Measurements from ENCODE around the gene ESRRB.

DNA sequence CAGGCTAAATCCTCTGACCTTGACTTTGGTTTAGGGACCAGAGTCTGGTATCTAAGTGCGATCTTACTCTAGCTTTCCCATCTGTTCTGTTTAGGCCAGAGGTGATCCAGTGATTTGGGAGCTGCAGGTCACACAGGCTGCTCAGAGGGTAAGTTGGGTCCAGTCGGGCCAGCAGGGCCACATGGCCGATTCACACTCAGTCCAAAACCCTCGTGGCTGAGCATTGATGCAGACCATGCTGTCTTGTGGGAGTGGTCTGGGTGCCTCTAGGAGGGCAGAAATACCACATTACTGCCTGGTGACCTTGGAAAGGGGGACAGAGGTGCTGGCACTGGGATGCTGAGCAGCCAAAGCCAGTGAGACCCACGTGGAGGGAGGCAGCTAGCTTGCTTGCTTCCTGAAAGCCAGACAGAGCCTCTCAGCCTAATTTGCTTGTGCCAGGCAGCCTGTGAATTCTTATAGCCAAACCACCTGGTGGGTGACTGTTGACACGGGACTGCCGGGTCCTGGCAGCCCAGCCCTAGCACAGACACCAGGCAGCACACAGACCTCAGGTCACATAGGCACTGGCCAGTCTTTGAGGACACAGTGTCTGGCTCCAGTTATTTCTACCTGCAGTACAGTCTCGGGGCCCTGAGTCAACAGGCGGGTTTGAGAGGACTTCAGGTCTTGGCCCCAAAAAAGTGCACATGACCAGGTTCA is 31.7 kb downstream of the ESRRB start:
- TF ChIP-seq EP300 (IDR thresholded peaks at IDR 0.05; ENCODE audit: low read depth): no peak
- TF ChIP-seq, protein P1, sequence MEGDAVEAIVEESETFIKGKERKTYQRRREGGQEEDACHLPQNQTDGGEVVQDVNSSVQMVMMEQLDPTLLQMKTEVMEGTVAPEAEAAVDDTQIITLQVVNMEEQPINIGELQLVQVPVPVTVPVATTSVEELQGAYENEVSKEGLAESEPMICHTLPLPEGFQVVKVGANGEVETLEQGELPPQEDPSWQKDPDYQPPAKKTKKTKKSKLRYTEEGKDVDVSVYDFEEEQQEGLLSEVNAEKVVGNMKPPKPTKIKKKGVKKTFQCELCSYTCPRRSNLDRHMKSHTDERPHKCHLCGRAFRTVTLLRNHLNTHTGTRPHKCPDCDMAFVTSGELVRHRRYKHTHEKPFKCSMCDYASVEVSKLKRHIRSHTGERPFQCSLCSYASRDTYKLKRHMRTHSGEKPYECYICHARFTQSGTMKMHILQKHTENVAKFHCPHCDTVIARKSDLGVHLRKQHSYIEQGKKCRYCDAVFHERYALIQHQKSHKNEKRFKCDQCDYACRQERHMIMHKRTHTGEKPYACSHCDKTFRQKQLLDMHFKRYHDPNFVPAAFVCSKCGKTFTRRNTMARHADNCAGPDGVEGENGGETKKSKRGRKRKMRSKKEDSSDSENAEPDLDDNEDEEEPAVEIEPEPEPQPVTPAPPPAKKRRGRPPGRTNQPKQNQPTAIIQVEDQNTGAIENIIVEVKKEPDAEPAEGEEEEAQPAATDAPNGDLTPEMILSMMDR (IDR thresholded peaks at IDR 0.05): no peak

Data from transverse colon (tissue), 3 donors.